Frontal cortex (tissue), 4 donors: ENCODE results near the gene NPIPA3. TPM values are rescaled to one million over a fixed set of nuclear protein-coding genes. Genes with fewer than 3 reads are reported as not detected.
"Not testable (repeated sequence)": the region's sequence is repeated elsewhere in the genome, so short reads cannot be mapped to it uniquely, and the experiment has no call there.

ENCODE experiments used
- DNase-seq, 2 donors: peaks; one replicate each; pipeline ENCODE4 v3.0.0; 2012; ENCODE audit warnings: low spot score in 2 of 2
- FAIRE-seq: peaks from 2 replicates; lab custom pipeline; 2012; peaks lifted over from hg19 to GRCh38; lab: Jason Lieb, UNC
- total RNA-seq: library from RNA; depleted of rRNA; stranded (reverse); fragments of >200 nt; gene quantifications from one replicate; pipeline ENCODE4 v1.2.3, GENCODE V29; 2014
- donor health status: control.
- donor health status: control.
- donor health status: control.

NPIPA3 gene
- total RNA-seq, 1 donor from 2014 or later: 0.41 TPM

- not testable (repeated sequence) for FAIRE-seq, DNase-seq
These were observed 37.7 kb downstream of the NPIPA3 start for GRCh38 chr16:14740832-14741385.

DNA sequence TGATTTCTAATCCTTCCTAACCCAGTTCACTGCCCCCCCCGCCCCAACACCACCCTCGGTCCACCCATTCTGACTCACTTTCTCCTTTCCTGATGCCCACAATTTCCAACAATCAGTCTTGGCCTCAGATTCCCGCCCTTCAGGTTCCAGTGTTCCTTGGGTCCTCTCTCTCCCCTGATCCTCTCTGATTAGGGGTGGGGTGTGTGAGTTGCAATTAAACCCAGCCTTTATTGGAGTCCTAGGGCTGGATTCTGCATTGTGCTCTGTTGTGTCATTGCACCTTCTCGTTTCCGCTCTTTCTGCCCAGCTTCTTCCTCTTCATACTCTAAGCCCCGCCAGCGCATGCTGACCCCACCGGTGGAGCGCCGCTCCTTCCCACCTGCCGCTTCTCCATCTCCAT is 38.6 kb downstream of the NPIPA3 start:
- not testable (repeated sequence) for DNase-seq, FAIRE-seq

DNA sequence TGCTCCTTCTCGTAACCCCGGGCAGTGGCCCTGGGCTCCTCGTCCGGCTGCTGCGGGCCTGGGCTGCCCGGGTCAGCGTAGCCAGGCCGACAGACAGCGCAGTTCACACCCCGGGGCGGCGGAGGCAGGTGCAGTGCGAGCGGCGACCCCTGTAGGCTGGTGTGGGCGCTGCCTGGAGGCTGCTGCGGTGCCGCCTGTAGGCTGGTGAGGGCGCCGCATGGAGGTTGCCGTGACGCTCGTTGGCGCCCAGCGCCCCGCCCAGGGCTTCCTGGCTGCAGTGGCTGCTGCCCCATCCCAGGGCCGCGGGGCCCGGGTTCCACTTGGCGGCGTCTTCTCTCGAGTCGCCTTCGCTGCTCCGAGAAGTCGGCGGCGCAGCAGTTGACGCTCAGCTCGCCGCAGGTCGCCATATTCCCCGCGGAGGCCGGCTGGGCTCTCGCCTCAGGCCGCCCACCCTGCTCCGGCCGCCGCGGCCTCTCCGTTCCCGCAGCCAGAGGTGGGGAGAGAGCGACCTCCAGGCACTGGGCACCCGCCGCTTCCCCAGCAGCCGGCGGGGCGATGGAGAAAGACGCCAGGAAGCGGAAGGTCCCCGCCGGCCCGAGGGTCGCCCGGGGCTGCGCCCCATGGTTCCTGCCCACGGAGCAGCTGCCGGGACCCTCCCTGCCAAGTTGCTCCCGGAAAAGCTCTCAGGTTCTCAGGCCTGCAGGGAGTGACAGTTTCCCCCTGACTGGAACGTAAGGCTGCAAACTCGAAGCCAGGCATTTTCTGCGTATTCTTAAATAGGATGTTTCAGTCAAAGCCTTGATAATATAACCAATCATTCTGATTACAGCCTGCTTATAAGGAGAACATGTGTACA is 39.3 kb downstream of the NPIPA3 start, which contains the start of gene NPIPA2:
Gene NPIPA2, plus strand, starts transcription at position 261 of the 856 bp plus-strand sequence. CDS start 5,533 bp downstream, outside the sequence.
- not testable (repeated sequence) for DNase-seq, FAIRE-seq

DNA sequence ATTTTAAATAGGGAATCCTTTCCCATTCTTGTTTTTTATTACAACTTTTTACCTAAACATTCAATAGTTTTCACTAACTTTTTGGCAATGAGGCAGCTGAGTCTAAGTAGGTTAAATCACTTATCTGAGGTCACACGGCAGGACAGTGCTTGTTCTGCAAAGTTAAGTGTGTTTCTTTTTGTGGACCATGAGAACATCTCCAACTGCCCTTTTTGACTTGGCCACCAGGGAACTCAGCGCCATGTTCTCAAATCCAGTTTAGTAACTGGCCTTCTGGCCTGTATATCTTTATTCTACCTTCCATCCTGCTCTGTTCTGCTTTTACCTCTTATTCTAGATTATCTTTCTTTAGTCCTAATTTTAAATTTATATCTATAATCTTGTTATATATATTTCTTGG is 70.4 kb downstream of the NPIPA3 start:
- DNase-seq, FAIRE-seq: not testable (repeated sequence)

DNA sequence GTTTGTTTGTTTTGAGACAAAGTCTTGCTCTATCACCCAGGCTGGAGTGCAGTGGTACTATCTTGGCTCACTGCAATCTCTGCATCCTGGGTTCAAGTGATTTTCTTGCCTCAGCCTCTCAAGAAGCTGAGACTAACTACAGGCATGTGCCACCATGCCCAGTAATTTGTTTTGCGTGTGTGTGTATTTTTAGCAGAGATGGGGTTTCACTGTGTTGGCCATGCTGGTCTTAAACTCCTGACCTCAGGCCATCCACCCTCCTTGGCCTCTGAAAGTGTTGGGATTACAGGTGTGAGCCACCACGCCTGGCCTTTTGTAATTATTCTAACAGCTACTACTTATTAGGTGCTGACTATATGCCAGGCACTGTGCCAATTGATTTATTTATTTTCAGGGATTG is 72.4 kb downstream of the NPIPA3 start:
- DNase-seq, FAIRE-seq: not testable (repeated sequence)

Other genes starting within 250 kb of the NPIPA3 start
- 30.2 TPM for gene PARN, start 73.2 kb upstream of the NPIPA3 start, total RNA-seq
- gene BFAR, start 70.5 kb upstream of the NPIPA3 start, total RNA-seq: 58.3 TPM
- gene PLA2G10, start 9.1 kb upstream of the NPIPA3 start, total RNA-seq: not detected
- 0.41 TPM for gene NPIPA2, start 39.1 kb downstream of the NPIPA3 start, total RNA-seq
- gene NOMO1, start 130.3 kb downstream of the NPIPA3 start, total RNA-seq: 57.1 TPM
- 48.9 TPM for gene NPIPA1, start 234.0 kb downstream of the NPIPA3 start, total RNA-seq